NB4 (cell line): ENCODE results near the gene DNAAF8.

ENCODE experiments used
- DNase-seq: peaks from one replicate; pipeline ENCODE4 v3.0.0; 2010; ENCODE audit warnings: low read depth
- H3K4me3 ChIP-seq: one replicate; pipeline ENCODE4 v1.5.1; 2011; ENCODE audit warnings: mild to moderate bottlenecking, low read depth, low read length, moderate library complexity
- MYC ChIP-seq: IDR thresholded peaks from 2 replicates; pipeline ENCODE4 v1.6.1; 2011; ENCODE audit warnings: low read depth, low read length
- POLR2A ChIP-seq: IDR thresholded peaks from 2 replicates; pipeline ENCODE4 v1.6.1; 2011; ENCODE audit warnings: mild to moderate bottlenecking; ENCODE audit not compliant: insufficient read length; ENCODE audit errors: extremely low read depth
- TF ChIP-seq, protein P1 (sequence below): IDR thresholded peaks from 2 replicates; pipeline ENCODE4 v1.6.1; 2011; ENCODE audit warnings: low read depth, low read length
- TF ChIP-seq, protein P2 (sequence below): IDR thresholded peaks from one replicate; pipeline ENCODE4 v1.5.1; 2012; ENCODE audit warnings: low read depth, low read length

The DNAAF8 gene

DNA sequence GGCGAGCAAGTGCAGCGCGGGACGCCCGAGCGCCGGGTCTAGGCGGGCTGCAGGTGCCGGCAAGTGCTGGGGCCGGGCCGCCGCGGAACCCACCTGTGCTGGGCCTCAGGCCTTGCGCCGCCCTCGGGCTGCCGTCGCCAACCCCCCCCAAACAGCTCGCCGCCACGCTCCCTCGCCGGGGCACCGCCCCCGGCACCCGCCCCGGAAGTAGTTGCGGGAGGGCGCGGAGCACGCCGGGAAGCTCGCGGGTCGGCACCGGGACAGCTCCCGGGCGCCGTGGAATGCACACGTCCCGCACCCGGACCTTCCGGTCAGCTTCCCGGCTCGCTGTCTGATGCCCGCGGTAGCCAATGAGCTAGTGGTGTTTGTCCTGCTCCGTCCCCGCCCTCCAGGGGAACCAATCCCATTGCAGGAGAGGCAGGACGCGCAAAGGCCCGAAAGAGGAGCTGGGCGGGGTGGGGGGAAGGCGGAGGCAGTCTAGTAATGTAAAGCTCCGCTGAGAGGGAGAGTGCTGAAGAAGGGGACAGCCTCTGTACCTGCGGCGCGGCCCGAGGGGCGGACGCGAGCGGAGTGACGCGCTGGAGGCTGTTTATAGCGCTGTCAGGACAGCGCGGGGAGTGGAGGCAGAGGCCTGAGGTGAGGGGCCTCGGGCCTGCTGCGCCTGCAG lies at the start of gene DNAAF8, which contains the start of gene ANKS3:
Gene DNAAF8, plus strand, starts transcription at position 475 of the 667 bp plus-strand sequence. CDS start 1,978 bp downstream, outside the sequence.
Gene ANKS3, minus strand, starts transcription at position 209 of the 667 bp plus-strand sequence. CDS start 4,122 bp downstream, outside the sequence.
- peak within 1 kb of the TSS; percentile 77 for H3K4me3 ChIP-seq
- TF ChIP-seq, protein P1, sequence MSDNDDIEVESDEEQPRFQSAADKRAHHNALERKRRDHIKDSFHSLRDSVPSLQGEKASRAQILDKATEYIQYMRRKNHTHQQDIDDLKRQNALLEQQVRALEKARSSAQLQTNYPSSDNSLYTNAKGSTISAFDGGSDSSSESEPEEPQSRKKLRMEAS: peak; percentile 76
- peak; percentile 81 for TF ChIP-seq MYC
- TF ChIP-seq, protein P2, sequence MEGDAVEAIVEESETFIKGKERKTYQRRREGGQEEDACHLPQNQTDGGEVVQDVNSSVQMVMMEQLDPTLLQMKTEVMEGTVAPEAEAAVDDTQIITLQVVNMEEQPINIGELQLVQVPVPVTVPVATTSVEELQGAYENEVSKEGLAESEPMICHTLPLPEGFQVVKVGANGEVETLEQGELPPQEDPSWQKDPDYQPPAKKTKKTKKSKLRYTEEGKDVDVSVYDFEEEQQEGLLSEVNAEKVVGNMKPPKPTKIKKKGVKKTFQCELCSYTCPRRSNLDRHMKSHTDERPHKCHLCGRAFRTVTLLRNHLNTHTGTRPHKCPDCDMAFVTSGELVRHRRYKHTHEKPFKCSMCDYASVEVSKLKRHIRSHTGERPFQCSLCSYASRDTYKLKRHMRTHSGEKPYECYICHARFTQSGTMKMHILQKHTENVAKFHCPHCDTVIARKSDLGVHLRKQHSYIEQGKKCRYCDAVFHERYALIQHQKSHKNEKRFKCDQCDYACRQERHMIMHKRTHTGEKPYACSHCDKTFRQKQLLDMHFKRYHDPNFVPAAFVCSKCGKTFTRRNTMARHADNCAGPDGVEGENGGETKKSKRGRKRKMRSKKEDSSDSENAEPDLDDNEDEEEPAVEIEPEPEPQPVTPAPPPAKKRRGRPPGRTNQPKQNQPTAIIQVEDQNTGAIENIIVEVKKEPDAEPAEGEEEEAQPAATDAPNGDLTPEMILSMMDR: no peak
- peak; percentile 58 for TF ChIP-seq POLR2A

DNA sequence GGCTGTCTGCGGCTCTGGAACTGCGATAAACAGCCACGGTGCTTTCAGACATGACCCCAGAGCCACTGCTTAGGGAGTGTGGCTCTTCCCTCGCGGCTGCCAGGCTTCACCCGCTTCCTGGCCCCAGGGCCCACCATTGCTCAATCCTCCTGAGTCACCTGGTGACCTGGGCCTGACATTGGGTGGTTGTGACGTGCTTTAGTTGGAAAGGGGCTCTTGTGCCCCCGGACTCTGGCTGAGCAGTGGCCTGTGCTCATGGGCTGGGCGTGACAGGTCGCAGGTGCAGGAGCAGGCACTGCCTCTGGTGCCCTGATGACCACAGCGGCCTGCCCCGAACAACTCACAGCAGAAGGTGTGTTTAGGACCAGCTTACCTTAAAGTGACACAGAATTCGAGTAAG lies 49.6 kb upstream of the DNAAF8 start:
- no peak for DNase-seq
- no peak for TF ChIP-seq MYC
- TF ChIP-seq POLR2A: no peak
- TF ChIP-seq, protein P2: no peak
- TF ChIP-seq, protein P1: no peak
- no peak overlapping the region for H3K4me3 ChIP-seq

More for the DNA sequence above, at the start of gene DNAAF8, which contains the start of gene ANKS3:
- peak; percentile 96 for DNase-seq

DNA sequence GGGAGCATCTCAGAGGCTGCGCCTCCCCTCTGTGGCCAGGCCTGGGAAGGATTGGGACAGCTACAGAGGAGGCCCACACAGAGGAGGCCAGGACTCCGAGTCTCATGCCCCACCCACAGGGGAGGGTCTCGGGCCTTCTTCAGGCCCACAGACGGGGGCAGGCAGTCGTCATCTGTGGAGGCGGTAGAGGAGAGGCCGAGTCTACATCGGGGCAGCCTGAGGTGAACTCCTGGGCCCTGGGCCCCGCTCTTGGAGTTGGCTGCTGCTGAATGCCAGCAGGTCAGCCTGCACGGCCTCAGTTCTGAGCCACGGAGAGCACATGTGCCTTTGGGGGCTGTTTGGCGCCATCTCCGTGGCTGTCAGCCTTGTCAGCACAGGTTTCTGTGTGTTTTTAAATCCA lies 49.0 kb upstream of the DNAAF8 start:
- TF ChIP-seq, protein P1: no peak
- no peak for TF ChIP-seq MYC
- no peak for TF ChIP-seq POLR2A
- TF ChIP-seq, protein P2: no peak
- DNase-seq: no peak
- H3K4me3 ChIP-seq: no peak overlapping the region

DNA sequence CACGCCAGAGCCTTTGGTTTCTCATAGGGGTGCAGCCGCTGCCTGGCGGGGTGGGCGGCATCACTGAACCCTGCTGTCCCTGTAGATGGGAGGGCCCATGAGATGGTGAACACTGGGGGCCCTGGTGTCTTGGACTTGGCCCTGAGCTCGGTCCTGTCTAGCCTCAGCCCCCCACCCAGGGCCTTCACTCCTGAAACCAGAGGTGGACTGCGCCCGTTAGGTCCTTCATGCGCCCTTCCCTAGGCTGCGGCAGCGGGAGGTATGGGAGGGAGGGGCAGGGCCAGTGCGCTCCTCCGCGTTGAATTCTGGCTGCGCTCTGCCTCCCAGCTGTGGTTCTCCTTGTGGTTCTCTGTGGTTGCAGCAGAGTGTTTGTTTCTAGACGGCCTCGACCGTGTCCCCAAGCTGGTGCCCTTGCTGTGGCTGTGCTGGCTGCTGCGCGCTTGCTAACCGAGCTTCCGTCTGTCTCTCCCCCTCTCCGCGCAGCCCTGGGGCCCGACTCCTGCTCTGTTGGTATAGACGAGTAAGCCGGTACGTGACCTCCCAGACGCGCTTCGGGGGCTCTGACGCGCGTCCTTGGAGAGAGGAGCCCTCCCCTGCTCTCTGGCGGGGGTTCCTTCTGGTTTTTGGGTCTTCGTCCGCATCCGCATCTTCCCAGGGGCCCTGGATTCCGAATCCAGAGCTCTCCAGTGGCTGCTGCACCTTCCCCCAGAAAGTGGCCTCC lies 48.4 kb upstream of the DNAAF8 start:
- H3K4me3 ChIP-seq: no peak overlapping the region
- no peak for DNase-seq
- TF ChIP-seq, protein P2: no peak
- TF ChIP-seq POLR2A: no peak
- TF ChIP-seq, protein P1: no peak
- no peak for TF ChIP-seq MYC

DNA sequence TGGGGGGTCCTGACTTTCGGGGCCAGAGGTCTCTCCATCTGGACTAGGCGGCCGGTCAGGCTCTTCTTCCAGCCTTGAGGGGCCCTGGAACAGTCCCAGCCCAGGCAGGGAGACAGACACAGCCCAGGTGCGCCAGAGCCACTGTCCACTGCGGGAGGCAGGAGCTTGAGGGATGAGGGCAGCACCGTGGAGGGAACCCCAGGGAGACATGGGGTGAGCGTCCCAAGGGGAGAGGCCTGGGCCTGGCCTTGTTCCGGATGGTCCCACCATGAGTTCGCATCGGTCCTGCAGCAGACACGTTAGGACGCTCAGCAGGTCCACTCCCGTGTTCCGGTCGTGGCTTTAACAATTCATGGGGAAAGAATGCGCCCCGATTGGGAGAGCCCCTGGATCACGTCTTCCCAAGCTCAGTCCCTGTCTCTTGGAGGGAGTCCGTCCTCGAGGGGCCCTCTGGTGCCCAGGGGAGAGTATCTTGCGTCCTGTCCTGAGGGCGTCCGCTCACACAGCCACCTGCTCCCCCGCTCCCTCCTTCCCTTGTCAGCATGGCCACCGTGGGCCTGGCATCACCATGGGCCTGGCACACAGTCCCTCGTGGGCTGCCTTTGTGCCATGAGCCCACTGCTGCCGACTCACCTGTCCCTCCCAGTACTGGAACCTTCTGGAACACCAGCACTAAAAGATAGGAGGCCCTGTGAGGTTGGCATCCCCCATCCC lies 47.7 kb upstream of the DNAAF8 start:
- DNase-seq: no peak
- no peak overlapping the region for H3K4me3 ChIP-seq
- TF ChIP-seq POLR2A (no peak), MYC (no peak)
- TF ChIP-seq, protein P1: no peak
- TF ChIP-seq, protein P2: no peak
